CD4-positive, alpha-beta memory T cell (primary cell): ENCODE results near the gene JPH4. TPM values are rescaled to one million over a fixed set of nuclear protein-coding genes. Genes with fewer than 3 reads are reported as not detected.

Experiments
- CTCF ChIA-PET: fragments of 350-600 bp; sonication (Branson Sonifier 250); formaldehyde crosslinking; loops from one replicate; lab custom pipeline; 2021; ENCODE audit warnings: inconsistent platforms; ENCODE audit not compliant: partially characterized antibody; lab: Charles Lee
- POLR2A ChIA-PET: fragments of 350-600 bp; sonication (Branson Sonifier 250); formaldehyde crosslinking; loops from one replicate; lab custom pipeline; 2021; ENCODE audit not compliant: partially characterized antibody; lab: Charles Lee
- DNase-seq, 5 donors: peaks; one replicate each; pipeline versions ENCODE4 v3.0.0 to v3.0.0-alpha.2; 2020 to 2022; ENCODE audit warnings: mixed read lengths in 1 of 5
- H3K27ac ChIP-seq: one replicate; pipeline ENCODE4 v1.7.0; 2013; ENCODE audit warnings: low read depth, low read length
- H3K27me3 ChIP-seq: 2 replicates; pipeline ENCODE4 v1.7.0; 2013; ENCODE audit warnings: mild to moderate bottlenecking, low read length, moderate library complexity; ENCODE audit not compliant: insufficient read depth
- H3K36me3 ChIP-seq: 2 replicates; pipeline ENCODE4 v1.7.0; 2013; ENCODE audit warnings: mild to moderate bottlenecking, low read length, moderate library complexity; ENCODE audit not compliant: insufficient read depth
- H3K4me1 ChIP-seq: 2 replicates; pipeline ENCODE4 v1.7.0; 2013; ENCODE audit warnings: mild to moderate bottlenecking, low read length, moderate library complexity; ENCODE audit not compliant: insufficient read depth
- H3K4me3 ChIP-seq, 2 donors: one replicate each; pipeline ENCODE4 v1.7.0; 2013; ENCODE audit warnings: low read length in 2 of 2, mild to moderate bottlenecking in 1 of 2
- H3K9me3 ChIP-seq, 2 donors: one replicate each; pipeline ENCODE4 v1.7.0; 2013; ENCODE audit warnings: low read length in 2 of 2, control low read depth in 1 of 2; ENCODE audit not compliant: control insufficient read depth in 1 of 2
- H3K27ac Mint-ChIP-seq, 7 donors: one replicate each; pipeline ENCODE4 v1.8.0; 2020 to 2021; ENCODE audit warnings: mixed read lengths in 7 of 7, mild to moderate bottlenecking in 6 of 7, inconsistent platforms in 3 of 7, moderate library complexity in 3 of 7
- H3K27me3 Mint-ChIP-seq, 2 donors: one replicate each; pipeline ENCODE4 v1.8.0; 2020 to 2021; ENCODE audit warnings: mixed read lengths in 2 of 2
- H3K36me3 Mint-ChIP-seq, 2 donors: one replicate each; pipeline ENCODE4 v1.8.0; 2020 to 2021; ENCODE audit warnings: mixed read lengths in 2 of 2, inconsistent platforms in 1 of 2, mild to moderate bottlenecking in 1 of 2
- H3K4me1 Mint-ChIP-seq, 4 donors: one replicate each; pipeline ENCODE4 v1.8.0; 2020 to 2021; ENCODE audit warnings: mixed read lengths in 4 of 4, mild to moderate bottlenecking in 1 of 4
- H3K4me3 Mint-ChIP-seq, 8 donors: one replicate each; pipeline ENCODE4 v1.8.0; 2020 to 2021; ENCODE audit warnings: mixed read lengths in 8 of 8, mild to moderate bottlenecking in 7 of 8, moderate library complexity in 6 of 8, inconsistent platforms in 3 of 8
- H3K9me3 Mint-ChIP-seq, 8 donors: one replicate each; pipeline ENCODE4 v1.8.0; 2020 to 2021; ENCODE audit warnings: mixed read lengths in 8 of 8, mild to moderate bottlenecking in 5 of 8, inconsistent platforms in 3 of 8, moderate library complexity in 1 of 8
- intact Hi-C: fragments of 100-400 bp; cut with micrococcal nuclease; formaldehyde crosslinking; loops from one replicate; pipeline ENCODE4 v1.15.1; 2023
- polyA plus RNA-seq, 2 donors: library from polyadenylated mRNA; unstranded; fragments of 300-500 nt; fragmentation: Illumina TruSeq; gene quantifications; one replicate each; pipeline ENCODE4 v1.2.3, GENCODE V29; 2021
- total RNA-seq, 2 experiments: library from RNA; stranded (reverse); gene quantifications; one replicate each; pipeline ENCODE4 v1.2.3, GENCODE V29; 2021

The JPH4 gene
- total and polyA plus RNA-seq, 4 experiments from 2014 or later: 0.08 TPM; not detected in 3

DNA sequence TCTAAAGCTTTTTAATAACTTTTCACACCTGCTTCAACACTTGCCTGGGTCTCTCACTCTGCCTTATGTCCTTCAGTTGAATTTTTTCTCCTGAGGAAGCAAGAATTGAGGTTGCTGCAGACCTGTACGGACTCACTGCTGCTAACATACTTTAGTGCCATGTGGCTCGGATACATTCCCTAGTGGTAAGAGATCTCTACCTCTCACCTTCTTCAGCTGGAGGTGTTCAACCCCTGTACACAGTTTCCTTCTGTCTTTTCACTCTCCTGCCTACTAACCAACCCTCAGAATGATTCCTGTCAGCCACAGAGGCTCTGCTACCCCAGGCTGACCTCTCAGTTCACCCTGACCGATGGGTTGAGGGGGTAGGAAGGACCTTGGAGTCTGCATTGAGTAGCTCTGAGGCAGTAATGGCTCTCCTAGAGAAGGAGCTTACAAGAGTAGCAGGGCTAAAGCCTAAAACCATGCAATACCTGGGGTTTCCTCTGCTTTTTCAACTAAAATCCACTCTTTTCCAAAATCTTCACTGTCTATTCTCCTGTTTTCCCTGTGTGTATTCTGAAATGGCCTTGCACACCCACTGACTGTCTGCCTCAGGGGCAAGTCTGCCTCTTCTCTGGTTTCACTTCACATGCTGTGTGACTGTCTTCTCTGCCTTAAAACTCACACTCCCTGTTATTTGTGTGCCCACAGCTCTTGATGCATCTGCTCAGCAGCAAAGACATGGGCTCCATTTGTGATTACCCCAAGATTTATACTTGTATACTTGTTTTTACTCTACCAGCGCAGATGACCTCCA is 43.5 kb upstream of the JPH4 start:
- no peaks in the 10 kb centered on the region for H3K27me3 ChIP-seq

DNA sequence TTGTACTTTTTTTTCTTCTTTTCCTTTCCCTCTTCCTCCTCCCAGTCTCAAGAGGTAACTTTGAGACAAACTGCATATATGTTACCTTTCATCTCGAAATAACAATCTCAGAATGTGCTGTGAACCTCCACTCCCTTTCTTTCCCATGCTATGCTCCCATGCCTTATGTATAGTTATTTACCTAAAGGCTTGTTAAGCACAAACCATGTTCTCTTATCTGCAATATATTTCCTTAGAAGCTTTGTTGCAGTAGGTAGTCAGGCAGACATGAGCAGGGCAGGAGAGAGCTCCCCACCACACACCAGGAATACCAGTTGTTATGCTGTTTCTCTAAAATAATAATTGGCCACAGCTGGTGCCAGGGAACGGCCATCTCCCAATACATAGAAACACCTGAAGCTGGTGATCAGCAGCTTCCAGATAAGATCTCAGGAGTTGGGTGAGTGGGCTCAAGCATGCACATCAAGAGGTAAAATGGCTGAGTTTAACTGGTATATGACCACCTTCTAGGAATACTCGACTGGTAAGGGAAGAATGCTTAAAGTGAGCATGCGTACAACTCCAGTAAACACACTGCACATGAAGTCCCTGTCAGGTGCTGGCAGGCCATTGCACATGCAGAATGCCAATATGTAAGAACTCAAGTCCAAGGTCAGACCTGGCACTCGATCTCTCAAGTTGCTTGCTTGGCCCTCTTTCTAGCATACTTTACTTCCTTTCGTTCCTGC is 42.8 kb upstream of the JPH4 start:
- Mint-ChIP-seq H3K4me1 (no peaks in the 10 kb centered on the region), H3K36me3 (no peaks in the 10 kb centered on the region), H3K27ac (no peak overlapping the region), H3K9me3 (peaks cover 0 to 18% (median 12%) of the 10 kb centered on the region in 8 donors), H3K4me3 (peak overlapping the region in 1 of 8 donors; percentile 37), H3K27me3 (peaks cover 6 to 12% of the 10 kb centered on the region in 2 donors)
- Histone ChIP-seq H3K9me3 (no peaks in the 10 kb centered on the region), H3K4me3 (no peak overlapping the region), H3K27me3 (no peaks in the 10 kb centered on the region), H3K4me1 (no peaks in the 10 kb centered on the region), H3K36me3 (no peaks in the 10 kb centered on the region), H3K27ac (no peak overlapping the region)
- intact Hi-C loops: no loop called here
- POLR2A ChIA-PET: no interaction called here
- CTCF ChIA-PET: interaction anchor here (1.5 to 3.5 kb wide), 2 partner anchors 10 to 32 kb away, joined by 3 to 22 read pairs; no protein-coding TSS in a partner anchor
- DNase-seq: no peak

More for the DNA sequence above, 43.5 kb upstream of the JPH4 start:
- Histone ChIP-seq H3K4me1 (no peaks in the 10 kb centered on the region), H3K36me3 (no peaks in the 10 kb centered on the region), H3K9me3 (no peaks in the 10 kb centered on the region), H3K4me3 (no peak overlapping the region), H3K27ac (no peak overlapping the region)
- ChIA-PET POLR2A (no interaction called here), CTCF (interaction anchor here (1.5 to 3.5 kb wide), 2 partner anchors 9 to 33 kb away, joined by 3 to 22 read pairs; no protein-coding TSS in a partner anchor)
- Mint-ChIP-seq H3K36me3 (no peaks in the 10 kb centered on the region), H3K4me1 (no peaks in the 10 kb centered on the region), H3K27ac (no peak overlapping the region), H3K4me3 (peak overlapping the region in 1 of 8 donors; percentile 37), H3K27me3 (peaks cover 7 to 12% of the 10 kb centered on the region in 2 donors), H3K9me3 (peaks cover 0 to 18% (median 12%) of the 10 kb centered on the region in 8 donors)
- intact Hi-C loops: no loop called here
- no peak for DNase-seq

- CTCF ChIA-PET: interaction anchor here (1.3 to 3.5 kb wide), 3 partner anchors 11 to 31 kb away, joined by 3 to 22 read pairs (median 3); no protein-coding TSS in a partner anchor
- intact Hi-C loops: no loop called here
- no peak for DNase-seq
- no peaks in the 10 kb centered on the region for H3K36me3 Mint-ChIP-seq
- Histone ChIP-seq H3K36me3 (no peaks in the 10 kb centered on the region), H3K4me3 (no peak overlapping the region), H3K27ac (no peak overlapping the region), H3K27me3 (no peaks in the 10 kb centered on the region), H3K4me1 (no peaks in the 10 kb centered on the region), H3K9me3 (no peaks in the 10 kb centered on the region)
- H3K4me3 Mint-ChIP-seq: no peak overlapping the region
- peaks cover 9 to 15% of the 10 kb centered on the region in 2 donors for H3K27me3 Mint-ChIP-seq
- no peaks in the 10 kb centered on the region for H3K4me1 Mint-ChIP-seq
- no peak overlapping the region for H3K27ac Mint-ChIP-seq
- POLR2A ChIA-PET: no interaction called here
- H3K9me3 Mint-ChIP-seq: peaks cover 0 to 16% (median 10%) of the 10 kb centered on the region in 8 donors
Measured at GRCh38 chr14:23620177-23620702, 41.6 kb upstream of the JPH4 start.

DNA sequence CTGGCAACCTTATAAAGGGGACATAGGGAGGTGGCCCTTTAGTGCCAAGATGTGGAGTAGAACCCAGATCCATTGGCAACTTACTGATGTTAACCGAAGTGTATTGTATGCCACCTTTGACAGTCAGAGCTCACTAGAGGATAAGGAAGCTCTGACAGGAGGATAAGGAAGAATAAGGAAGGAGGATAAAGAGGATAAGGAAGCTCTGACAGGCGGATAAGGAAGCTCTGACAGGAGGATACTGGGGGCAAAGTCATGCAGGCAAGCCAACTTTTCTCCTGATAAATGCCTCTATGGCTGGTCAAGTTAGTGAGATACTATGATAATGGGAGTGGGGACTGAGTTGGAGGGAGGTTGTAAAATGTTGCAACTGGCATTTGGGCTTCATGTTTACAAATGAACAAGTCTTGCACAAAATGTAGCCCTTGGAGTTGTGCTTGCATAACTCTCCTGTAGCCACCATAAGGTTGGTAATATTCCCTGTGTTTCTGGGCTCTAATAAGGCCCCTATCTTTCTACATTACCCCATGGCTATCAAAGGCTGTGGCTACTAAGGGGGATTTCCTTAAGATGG is 39.9 kb upstream of the JPH4 start:
- POLR2A ChIA-PET: no interaction called here

DNA sequence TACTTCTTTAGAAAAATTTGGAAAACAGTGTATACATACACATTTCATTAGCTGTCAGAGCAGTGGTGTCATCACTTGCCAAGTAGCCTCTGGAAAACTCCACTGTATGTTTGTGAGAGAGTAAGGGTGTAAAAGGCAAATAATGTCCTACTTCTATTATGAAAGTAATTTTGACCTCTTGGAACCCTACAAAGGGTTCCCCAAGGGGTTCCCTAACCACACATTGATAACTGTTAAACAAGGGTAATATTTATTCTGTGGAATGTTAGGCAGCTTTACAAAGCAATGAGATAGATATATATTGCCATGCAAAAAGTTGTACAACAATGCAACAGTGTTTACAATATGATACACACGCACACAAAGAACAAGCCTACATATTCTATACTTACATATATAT is 38.9 kb upstream of the JPH4 start:
- Histone ChIP-seq H3K4me3 (no peak overlapping the region), H3K27ac (no peak overlapping the region), H3K9me3 (no peaks in the 10 kb centered on the region), H3K36me3 (no peaks in the 10 kb centered on the region), H3K4me1 (no peaks in the 10 kb centered on the region), H3K27me3 (no peaks in the 10 kb centered on the region)
- Mint-ChIP-seq H3K36me3 (no peaks in the 10 kb centered on the region), H3K9me3 (peaks cover 0 to 2% (median 0%) of the 10 kb centered on the region in 8 donors), H3K4me3 (no peak overlapping the region), H3K27me3 (peaks cover 7 to 12% of the 10 kb centered on the region in 2 donors), H3K4me1 (peaks cover 0 to 3% (median under 1%) of the 10 kb centered on the region in 4 donors), H3K27ac (no peak overlapping the region)
- POLR2A ChIA-PET: no interaction called here
- intact Hi-C loops: no loop called here
- DNase-seq: no peak
- CTCF ChIA-PET: no interaction called here

More for the DNA sequence above, 39.9 kb upstream of the JPH4 start:
- Mint-ChIP-seq H3K27me3 (peaks cover 9 to 15% of the 10 kb centered on the region in 2 donors), H3K9me3 (peaks cover 0 to 4% (median 0%) of the 10 kb centered on the region in 8 donors), H3K4me1 (no peaks in the 10 kb centered on the region), H3K27ac (peak overlapping the region in 1 of 7 donors; percentile 86), H3K4me3 (no peak overlapping the region), H3K36me3 (no peaks in the 10 kb centered on the region)
- H3K9me3 ChIP-seq: no peaks in the 10 kb centered on the region
- intact Hi-C loops: no loop called here
- DNase-seq: no peak
- H3K27ac ChIP-seq: no peak overlapping the region
- no peak overlapping the region for H3K4me3 ChIP-seq
- no peaks in the 10 kb centered on the region for H3K27me3 ChIP-seq
- CTCF ChIA-PET: no interaction called here
- no peaks in the 10 kb centered on the region for H3K4me1 ChIP-seq
- H3K36me3 ChIP-seq: no peaks in the 10 kb centered on the region

DNA sequence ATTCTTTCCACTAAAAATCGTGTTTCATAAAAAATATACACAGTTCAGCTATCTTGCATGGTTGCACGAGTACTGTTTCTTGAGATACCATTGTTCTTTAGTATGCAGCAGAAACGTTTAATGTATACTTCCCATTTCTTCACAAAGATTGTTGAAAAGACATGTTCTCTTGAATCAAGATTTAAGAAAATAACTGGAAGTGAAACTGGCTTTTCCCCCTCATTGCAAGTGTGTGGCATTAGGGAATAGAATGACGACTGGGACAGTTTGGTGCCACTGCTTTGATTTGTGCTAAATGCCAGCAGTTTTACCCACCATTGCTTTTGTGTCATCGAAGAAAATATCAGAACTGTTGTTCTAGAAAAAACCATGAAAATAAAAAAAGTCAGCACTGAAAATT is 37.3 kb upstream of the JPH4 start:
- DNase-seq: no peak
- ChIA-PET POLR2A (no interaction called here), CTCF (interaction anchor here (1.0 to 6.3 kb wide), 2 partner anchors 15 to 16 kb away, joined by 8 to 87 read pairs; no protein-coding TSS in a partner anchor)
- peaks cover 7 to 9% of the 10 kb centered on the region in 2 donors for H3K27me3 Mint-ChIP-seq
- H3K9me3 Mint-ChIP-seq: peaks cover 0 to 3% (median 0%) of the 10 kb centered on the region in 8 donors
- Histone ChIP-seq H3K27ac (no peak overlapping the region), H3K9me3 (no peaks in the 10 kb centered on the region), H3K36me3 (no peaks in the 10 kb centered on the region), H3K4me3 (no peak overlapping the region), H3K27me3 (no peaks in the 10 kb centered on the region), H3K4me1 (peaks cover 8% of the 10 kb centered on the region)
- H3K4me1 Mint-ChIP-seq: peaks cover 4 to 17% (median 6%) of the 10 kb centered on the region in 4 donors
- H3K36me3 Mint-ChIP-seq: no peaks in the 10 kb centered on the region
- H3K4me3 Mint-ChIP-seq: no peak overlapping the region
- intact Hi-C loops: no loop called here
- H3K27ac Mint-ChIP-seq: no peak overlapping the region
